Heart left ventricle (tissue), 16 donors: Measurements from ENCODE around the gene C6orf136. TPM values are rescaled to one million over a fixed set of nuclear protein-coding genes. Genes with fewer than 3 reads are reported as not detected.

Experiments used
- ATAC-seq, 4 donors: fragments of 200-7000 bp; cut with Tn5 transposase; one replicate each; pipeline ENCODE4 v1.9.1; 2020 to 2022; ENCODE audit warnings: moderate library complexity in 4 of 4, mild to moderate bottlenecking in 3 of 4, moderate number of reproducible peaks in 1 of 4
- DNase-seq, 5 donors: peaks; one replicate each; pipeline ENCODE4 v3.0.0-alpha.2; 2020
- H3K27ac ChIP-seq, 12 donors: fragments of 200-600 bp; sonication (generic) in 4 of 12; one replicate each; pipeline versions ENCODE4 v1.5.0 to v1.8.0; 2016 to 2022; ENCODE audit warnings: mild to moderate bottlenecking in 2 of 12
- H3K27me3 ChIP-seq, 9 donors: fragments of 200-600 bp; sonication (generic) in 2 of 9; one replicate each; pipeline versions ENCODE4 v1.5.1 to v1.8.0; 2016 to 2022; ENCODE audit warnings: mild to moderate bottlenecking in 3 of 9
- H3K36me3 ChIP-seq, 9 donors: fragments of 200-600 bp; sonication (generic) in 2 of 9; one replicate each; pipeline versions ENCODE4 v1.5.0 to v1.8.0; 2018 to 2022; ENCODE audit warnings: mild to moderate bottlenecking in 2 of 9
- H3K4me1 ChIP-seq, 12 donors: fragments of 200-600 bp; sonication (generic) in 4 of 12; one replicate each; pipeline versions ENCODE4 v1.5.0 to v1.8.0; 2016 to 2022; ENCODE audit warnings: mild to moderate bottlenecking in 3 of 12
- H3K4me3 ChIP-seq, 12 donors: fragments of 200-600 bp; sonication (generic) in 4 of 12; one replicate each; pipeline versions ENCODE4 v1.5.0 to v1.8.0; 2017 to 2022; ENCODE audit warnings: mild to moderate bottlenecking in 9 of 12, moderate library complexity in 4 of 12
- H3K9me3 ChIP-seq, 12 donors: fragments of 200-600 bp; sonication (generic) in 4 of 12; one replicate each; pipeline versions ENCODE4 v1.5.0 to v1.8.0; 2016 to 2022; ENCODE audit warnings: mild to moderate bottlenecking in 1 of 12
- POLR2A ChIP-seq, 2 donors: fragments of 450-650 bp; IDR thresholded peaks; one replicate each; pipeline ENCODE4 v1.6.1; 2017; ENCODE audit warnings: antibody characterized with exemption in 2 of 2, mild to moderate bottlenecking in 2 of 2, moderate library complexity in 2 of 2
- WGBS, 4 donors: extraction: QIAGEN DNeasy Blood & Tissue Kit in 2 of 4; methylation state at CpG; one replicate each; pipeline versions ENCODE4 v1.1.5 to v1.1.7; 2013 to 2018; 5-methylcytosine and 5-hydroxymethylcytosine counted together
- intact Hi-C, 10 donors: fragments of 100-400 bp; cut with DNase I; formaldehyde crosslinking; loops; one replicate each; pipeline versions ENCODE4 v1.11.1 to v1.14.2; 2022
- polyA plus RNA-seq, 2 donors: library from polyadenylated mRNA; stranded (reverse); fragments of 200-250 nt; gene quantifications; one replicate each; pipeline ENCODE4 v1.2.3, GENCODE V29; 2013
- total RNA-seq, 9 donors: library from RNA; depleted of rRNA in 2 of 9; stranded (reverse); fragments of >200 nt in 2 of 9; fragmentation: NEBNext Ultra II Directional in 3 of 9; extraction: Animal tissue kit (Norgen Biotek cat#: 25700) in 3 of 9; gene quantifications; one replicate each; pipeline versions ENCODE4 v1.1.0 to v1.2.4, GENCODE V29; 2016 to 2023
- TF ChIP-seq, protein P1 (sequence below), 12 donors: fragments of 200-600 bp; sonication (generic) in 4 of 12; IDR thresholded peaks; one replicate each; pipeline versions ENCODE4 v1.5.0 to v1.8.0; 2018 to 2022; ENCODE audit warnings: antibody characterized with exemption in 12 of 12, mild to moderate bottlenecking in 5 of 12
- donor health status: ischemic (EF 13 %, LVEDD 7.1; RV severe dilation, severe dysfunction).
- donor health status: healthy with polysubstance abuse.
- donor health status: DM: no; HTN: yes; CAD: no.
- donor health status: DM: no; HTN: no; CAD: no.
- donor health status: ischemic (EF 25% LVEDD 6.9; RV normal size, moderate dysfunction).
- donor health status: ischemic (EF 25% LVEDD 5.7; RV mildly dilated, moderate dysfunction).
- donor health status: healthy.
- donor health status: DM: yes; HTN: yes; CAD: no.
- donor health status: ischemic (EF 35%, LVEDD 5.7; RV mildly dilated, moderate dysfunction).
- donor health status: nonischemic (EF 11% LVEDD 7.7; RV severe dilation, severe dysfunction).
- donor health status: DM: yes; HTN: yes; CAD: no.
- donor health status: PGD.
- donor health status: ischemic (EF 29% LVEDD 5.4; RV normal size, mild dysfunction).
- donor health status: nonischemic (EF 23%, LVEDD 6.1; RV moderate dilation, normal function).

C6orf136 gene
- total and polyA plus RNA-seq, 11 donors, result 27.9 to 79.3 (median 47.4) TPM

DNA sequence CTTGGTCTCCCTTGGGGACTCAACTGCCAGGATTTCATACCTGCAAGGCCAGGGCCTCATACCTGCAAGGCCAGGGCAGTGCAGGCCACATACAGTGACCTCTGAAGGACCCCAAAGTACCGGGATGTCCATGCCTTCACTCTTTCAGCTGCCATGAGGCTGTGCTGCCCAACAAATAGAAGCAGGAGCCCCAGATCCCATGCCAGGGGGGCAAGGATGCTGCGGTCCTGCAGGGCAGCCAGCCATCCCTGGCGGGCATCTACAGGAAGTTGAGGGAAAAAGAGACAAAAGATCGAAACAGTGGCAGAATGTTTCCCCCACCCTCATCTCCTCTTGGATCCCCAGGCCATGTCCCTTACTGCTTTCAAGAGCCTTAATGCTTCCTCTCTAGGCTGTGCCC is 43.1 kb downstream of the C6orf136 start:
- ATAC-seq (no peak), DNase-seq (no peak)
- H3K27me3 ChIP-seq, result no peaks in the 10 kb centered on the region
- peaks cover 0 to 9% (median 0%) of the 10 kb centered on the region in 9 donors for H3K36me3 ChIP-seq
- intact Hi-C loops, result loop anchor here in 4 of 10 donors (2.0 to 10.0 kb wide), 4 partner anchors 25 to 395 kb away; partner anchors contain the start of gene DDR1 (in 1 of the 4)
- TF ChIP-seq, protein P1, sequence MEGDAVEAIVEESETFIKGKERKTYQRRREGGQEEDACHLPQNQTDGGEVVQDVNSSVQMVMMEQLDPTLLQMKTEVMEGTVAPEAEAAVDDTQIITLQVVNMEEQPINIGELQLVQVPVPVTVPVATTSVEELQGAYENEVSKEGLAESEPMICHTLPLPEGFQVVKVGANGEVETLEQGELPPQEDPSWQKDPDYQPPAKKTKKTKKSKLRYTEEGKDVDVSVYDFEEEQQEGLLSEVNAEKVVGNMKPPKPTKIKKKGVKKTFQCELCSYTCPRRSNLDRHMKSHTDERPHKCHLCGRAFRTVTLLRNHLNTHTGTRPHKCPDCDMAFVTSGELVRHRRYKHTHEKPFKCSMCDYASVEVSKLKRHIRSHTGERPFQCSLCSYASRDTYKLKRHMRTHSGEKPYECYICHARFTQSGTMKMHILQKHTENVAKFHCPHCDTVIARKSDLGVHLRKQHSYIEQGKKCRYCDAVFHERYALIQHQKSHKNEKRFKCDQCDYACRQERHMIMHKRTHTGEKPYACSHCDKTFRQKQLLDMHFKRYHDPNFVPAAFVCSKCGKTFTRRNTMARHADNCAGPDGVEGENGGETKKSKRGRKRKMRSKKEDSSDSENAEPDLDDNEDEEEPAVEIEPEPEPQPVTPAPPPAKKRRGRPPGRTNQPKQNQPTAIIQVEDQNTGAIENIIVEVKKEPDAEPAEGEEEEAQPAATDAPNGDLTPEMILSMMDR (IDR thresholded peaks at IDR 0.05), result no peak
- TF ChIP-seq POLR2A (IDR thresholded peaks at IDR 0.05), result no peak
- H3K4me3 ChIP-seq, result peak overlapping the region in 11 of 12 donors; percentile 34 to 76 (median 65)
- H3K4me1 ChIP-seq, result peaks cover 4 to 51% (median 38%) of the 10 kb centered on the region in 12 donors
- peak overlapping the region in 11 of 12 donors; percentile 74 to 100 (median 97) for H3K27ac ChIP-seq
- no peaks in the 10 kb centered on the region for H3K9me3 ChIP-seq
- WGBS, 4 donors, result 22 to 34% (median 32%) methylated on average over 4 of the region's 4 CpGs

DNA sequence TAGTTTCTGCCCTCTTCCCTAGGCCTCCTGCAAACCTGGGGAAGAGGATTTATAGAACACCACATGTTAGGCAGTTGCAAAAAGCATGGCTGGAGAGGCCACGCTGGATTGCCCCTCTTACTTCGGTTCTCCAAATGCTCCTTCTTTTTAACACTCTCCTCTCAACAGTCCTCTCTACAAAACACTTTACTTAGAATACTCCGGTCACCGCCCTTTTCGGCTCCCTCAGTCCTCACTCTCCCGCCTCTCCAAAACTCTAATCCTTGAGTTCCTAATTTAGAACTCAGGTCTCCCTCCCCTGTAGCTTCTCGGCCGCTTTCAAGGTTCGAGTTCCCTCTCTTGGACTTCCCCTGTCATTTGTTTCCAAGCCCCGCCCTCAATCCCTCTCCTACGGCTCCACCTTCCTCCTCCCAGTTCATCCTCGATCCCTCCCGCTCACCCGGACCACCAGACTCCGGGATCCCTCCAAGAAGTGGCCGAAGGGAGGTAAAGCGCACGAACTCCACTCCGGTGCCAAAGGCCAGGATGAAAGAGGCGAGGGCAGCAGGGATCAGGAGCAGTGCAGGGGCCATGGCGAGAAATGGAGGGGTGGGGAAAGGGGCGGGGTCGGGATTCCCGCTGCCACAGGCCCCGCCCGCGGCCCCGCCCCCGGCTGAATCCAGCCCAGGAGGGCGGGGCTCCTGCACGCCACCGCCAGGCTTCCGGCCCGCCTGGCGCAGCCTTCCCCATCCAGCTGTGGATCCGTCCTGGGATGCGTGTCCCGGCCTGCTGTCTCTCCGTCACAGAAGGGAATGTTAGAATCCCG is 43.7 kb downstream of the C6orf136 start, which contains the start of gene NRM:
Gene NRM (minus strand): TSS at position 582 of the 805 bp plus-strand sequence. CDS start 10 bp downstream, at position 572.
- peaks cover 0 to 3% (median 0%) of the 10 kb centered on the region in 9 donors for H3K36me3 ChIP-seq
- TF ChIP-seq, protein P1 (IDR thresholded peaks at IDR 0.05), result no peak
- TF ChIP-seq POLR2A (IDR thresholded peaks at IDR 0.05), result peak in 1 of 2 donors; percentile 32
- no peaks in the 10 kb centered on the region for H3K9me3 ChIP-seq
- H3K27me3 ChIP-seq, result no peaks in the 10 kb centered on the region
- peak within 1 kb of the TSS; percentile 34 to 76 (median 64) for H3K4me3 ChIP-seq
- DNase-seq (peak; percentile 90 to 95 (median 91)), ATAC-seq (peak; percentile 41 to 76 (median 72))
- H3K4me1 ChIP-seq, result peaks cover 4 to 44% (median 36%) of the 10 kb centered on the region in 12 donors
- WGBS, 4 donors, result 0 to 1% (median 1%) methylated on average over 33 to 40 of the region's 40 CpGs
- peak within 1 kb of the TSS in 11 of 12 donors; percentile 74 to 100 (median 97) for H3K27ac ChIP-seq
- intact Hi-C loops, result loop anchor here in 4 of 10 donors (1.0 to 2.0 kb wide), 3 partner anchors 24 to 28 kb away; partner anchors contain the start of gene MDC1 (in 2 of the 4)

DNA sequence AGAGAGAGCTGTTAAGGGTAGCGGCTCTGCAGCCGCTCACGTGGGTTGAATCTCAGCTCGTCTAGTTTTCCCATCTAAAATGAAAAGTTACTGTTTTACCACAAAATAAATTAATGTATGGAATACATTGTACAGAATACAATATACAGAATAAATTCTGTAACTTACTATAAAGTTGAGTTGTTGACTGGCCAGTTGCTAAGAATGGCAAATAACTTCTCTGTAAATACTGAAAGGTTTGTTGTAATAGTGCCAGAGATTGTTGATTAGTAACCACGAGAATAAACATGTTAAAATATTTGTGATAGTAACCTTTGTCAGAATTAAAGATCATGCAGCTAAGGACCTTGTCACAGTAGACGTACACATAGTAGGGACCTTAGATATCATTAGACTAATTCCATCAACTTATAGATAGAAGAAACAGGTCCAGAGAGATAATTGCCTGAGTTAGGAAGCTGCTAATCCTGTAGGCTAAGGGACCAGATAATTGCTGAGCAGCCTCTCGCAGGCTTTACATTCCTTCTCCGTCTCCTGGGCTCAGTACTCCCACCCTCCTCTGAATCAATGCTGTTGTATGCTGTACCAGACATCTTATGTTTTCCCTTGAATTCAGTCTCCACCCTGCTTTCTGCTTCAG is 44.4 kb downstream of the C6orf136 start:
- TF ChIP-seq POLR2A (IDR thresholded peaks at IDR 0.05), result no peak
- TF ChIP-seq, protein P1 (IDR thresholded peaks at IDR 0.05), result no peak
- ATAC-seq (no peak), DNase-seq (no peak)
- WGBS, 4 donors, result 14 to 23% (median 18%) methylated on average over 8 of the region's 8 CpGs
- Histone ChIP-seq H3K27ac (peak overlapping the region in 11 of 12 donors; percentile 63 to 100 (median 97)), H3K9me3 (no peaks in the 10 kb centered on the region), H3K27me3 (no peaks in the 10 kb centered on the region), H3K4me1 (peaks cover 4 to 40% (median 33%) of the 10 kb centered on the region in 12 donors), H3K36me3 (no peaks in the 10 kb centered on the region), H3K4me3 (peak overlapping the region in 11 of 12 donors; percentile 45 to 76 (median 65))
- intact Hi-C loops, result loop anchor here in 4 of 10 donors (1.0 to 2.0 kb wide), 3 partner anchors 23 to 27 kb away; partner anchors contain the start of gene MDC1 (in 2 of the 4)
